ENCODE results near the gene PPP3R2.
"Not testable (repeated sequence)": the region's sequence is repeated elsewhere in the genome, so short reads cannot be mapped to it uniquely, and the experiment has no call there.

PPP3R2 gene, protein sequence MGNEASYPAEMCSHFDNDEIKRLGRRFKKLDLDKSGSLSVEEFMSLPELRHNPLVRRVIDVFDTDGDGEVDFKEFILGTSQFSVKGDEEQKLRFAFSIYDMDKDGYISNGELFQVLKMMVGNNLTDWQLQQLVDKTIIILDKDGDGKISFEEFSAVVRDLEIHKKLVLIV

DNA sequence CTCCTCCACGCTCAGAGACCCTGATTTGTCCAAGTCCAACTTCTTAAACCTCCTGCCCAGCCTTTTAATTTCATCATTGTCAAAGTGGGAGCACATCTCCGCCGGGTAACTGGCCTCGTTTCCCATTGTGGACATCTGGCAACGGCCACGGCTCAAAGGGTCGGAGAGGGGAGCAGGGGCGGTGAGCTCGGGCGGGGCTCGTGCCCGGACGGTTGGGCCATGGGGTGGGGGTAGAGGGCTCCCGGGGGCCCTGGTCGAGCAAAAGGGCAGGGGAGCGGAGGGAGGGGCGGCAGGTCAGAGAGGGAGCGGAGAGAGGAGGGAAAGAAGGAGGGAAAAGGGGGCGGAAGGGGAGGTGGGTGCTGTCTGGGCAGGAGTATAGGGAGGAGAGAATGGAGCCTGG, at the start of gene PPP3R2:
PPP3R2 (minus strand) TSS at position 174 of the 400 bp plus-strand sequence; CDS start at position 126, 48 bp downstream.
- no peak for DNase-seq

DNA sequence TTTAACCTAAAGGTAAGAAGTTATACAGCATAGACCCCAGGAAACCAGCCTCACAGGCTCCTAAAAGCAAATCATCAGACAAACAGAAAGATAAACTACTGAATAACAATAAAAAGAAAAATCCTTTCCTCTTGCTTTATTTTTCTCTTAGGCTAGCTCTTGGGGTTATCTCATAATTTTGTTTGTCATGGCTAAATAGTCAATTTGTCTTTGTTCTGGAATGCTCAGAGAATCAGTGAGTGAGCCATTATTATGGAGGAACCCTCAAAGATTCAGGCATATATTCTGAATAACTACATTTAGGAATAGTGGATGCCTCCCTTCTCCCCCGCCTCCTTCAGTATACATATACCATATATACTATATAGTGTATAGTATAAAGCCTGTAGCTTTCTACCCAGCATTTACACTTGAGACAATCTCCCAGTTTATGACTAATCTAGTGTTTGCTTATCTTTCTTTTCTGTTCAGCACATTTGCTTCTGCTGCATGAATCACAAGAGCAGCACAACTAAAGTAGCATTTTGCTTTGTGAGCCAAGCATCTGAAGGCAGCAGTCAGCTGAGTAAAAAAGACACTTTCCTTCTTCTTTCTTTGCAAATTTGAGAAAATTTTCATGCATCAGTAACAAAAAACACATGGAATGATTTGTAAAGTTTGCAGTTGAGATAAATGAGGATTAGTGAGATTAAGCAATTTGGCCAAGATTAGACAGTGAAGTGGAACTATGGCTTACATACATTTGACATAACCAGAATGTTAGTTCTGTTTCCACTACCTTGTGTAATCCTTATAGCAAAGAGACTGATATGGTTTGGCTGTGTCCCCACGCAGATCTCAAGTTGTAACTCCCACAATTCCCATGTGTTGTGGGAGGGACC, 45.3 kb upstream of the PPP3R2 start:
- DNase-seq, result no peak

DNA sequence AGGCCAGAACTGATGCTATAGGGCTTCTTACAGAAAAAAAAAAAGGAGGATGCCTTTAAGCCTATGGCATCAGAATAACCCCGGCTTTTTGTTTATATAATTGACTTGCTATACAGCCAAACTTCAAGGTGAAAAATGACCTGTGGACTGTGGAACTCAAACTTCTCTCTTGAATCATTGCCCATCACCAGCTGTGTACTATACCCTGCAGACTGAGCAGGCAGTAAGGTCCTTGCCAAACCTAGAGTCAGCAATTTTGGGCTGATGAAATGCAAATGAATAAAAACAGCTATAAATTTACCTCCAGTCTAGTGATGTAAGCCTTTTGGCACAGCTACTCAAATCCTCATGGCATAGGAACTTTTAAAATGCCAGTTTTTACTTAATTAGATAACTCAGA, 44.5 kb upstream of the PPP3R2 start:
- no peak for DNase-seq

GRCh38 chr9:101636247-101636646, 41.5 kb upstream of the PPP3R2 start:
- no peak for DNase-seq

DNA sequence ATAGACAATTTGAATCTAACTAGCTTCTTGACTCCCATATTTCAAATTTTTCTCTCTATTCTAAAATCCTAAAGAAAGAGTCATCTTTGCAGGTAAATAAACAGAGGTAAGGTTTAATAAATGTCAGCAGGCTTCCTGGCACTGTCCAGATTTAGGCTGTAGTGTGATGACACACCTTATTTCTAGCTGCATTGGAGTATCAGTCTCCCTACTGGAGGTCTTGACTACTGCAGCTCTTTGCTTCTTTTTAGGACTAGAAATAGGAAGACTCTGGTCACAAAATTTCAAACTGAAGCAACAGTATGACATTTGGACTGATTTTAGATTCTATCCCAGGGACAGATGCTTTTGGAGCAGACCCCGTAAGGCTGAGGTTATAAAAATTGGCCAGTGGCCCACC, 40.7 kb upstream of the PPP3R2 start:
- DNase-seq, result no peak

- no peak for DNase-seq
Measured at GRCh38 chr9:101634741-101635409, 40.1 kb upstream of the PPP3R2 start.

DNA sequence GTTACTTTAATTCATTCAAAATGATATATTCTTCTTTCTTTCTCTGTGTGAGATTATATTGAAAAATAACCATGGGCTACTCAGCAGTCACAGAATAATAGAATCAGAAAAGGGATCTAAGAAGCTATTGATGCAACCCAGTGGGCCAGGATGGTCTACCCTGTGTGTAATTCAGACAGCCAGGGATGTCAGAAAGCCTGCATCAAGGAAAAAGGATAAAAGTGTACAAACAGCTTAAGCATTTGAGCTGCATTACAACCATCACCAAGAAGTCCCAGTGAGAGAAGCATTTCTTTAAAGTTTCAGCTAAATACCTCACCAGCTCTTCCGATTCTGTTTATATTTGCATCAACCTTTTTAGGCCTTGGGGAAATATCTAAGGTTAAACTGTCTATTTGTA, 37.8 kb upstream of the PPP3R2 start:
- DNase-seq, result no peak

DNA sequence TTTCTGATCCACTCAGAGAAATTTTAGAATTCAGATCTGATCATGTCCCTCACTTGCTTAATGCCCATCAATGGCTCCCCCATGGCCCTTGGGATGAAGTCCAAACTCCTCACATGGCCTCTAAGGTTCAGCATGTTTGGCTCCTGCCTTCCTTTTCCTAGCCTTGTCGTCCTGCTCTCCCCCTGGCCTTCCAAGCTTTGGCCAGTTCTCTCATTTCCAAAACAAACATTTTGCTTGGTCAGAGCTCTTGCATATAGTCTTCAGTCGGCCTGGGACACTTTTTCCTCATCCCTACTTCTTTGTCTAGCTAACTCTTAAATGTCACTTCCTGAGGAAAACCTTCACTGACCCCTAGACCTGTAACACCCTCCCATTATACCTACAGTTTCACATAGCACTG, 37.1 kb upstream of the PPP3R2 start:
- DNase-seq, result no peak

GRCh38 chr9:101629636-101630035, 34.9 kb upstream of the PPP3R2 start:
- DNase-seq, result no peak

- no peak for DNase-seq
Measured at GRCh38 chr9:101628173-101628572, 33.4 kb upstream of the PPP3R2 start.

GRCh38 chr9:101626295-101626694, 31.5 kb upstream of the PPP3R2 start:
- DNase-seq, result no peak

DNA sequence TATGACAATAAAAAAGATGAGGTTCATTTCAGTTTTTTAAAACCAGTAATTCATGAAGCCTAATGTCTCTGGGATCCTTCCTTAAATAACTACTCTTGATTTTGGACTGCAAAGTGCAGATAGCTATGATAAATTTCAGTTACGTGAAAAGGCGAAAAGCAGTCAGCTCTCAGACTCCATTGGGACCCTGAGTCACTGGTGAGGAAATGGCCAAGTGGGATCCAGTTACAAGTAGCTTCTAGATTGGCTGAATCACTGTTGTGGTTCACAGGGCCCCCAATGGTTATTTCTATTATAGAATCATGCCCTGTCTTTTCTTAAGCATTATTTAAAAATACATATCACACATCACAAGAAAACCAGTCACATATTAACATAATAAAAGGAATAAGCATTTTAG, 31.1 kb upstream of the PPP3R2 start:
- DNase-seq, result no peak

GRCh38 chr9:101620452-101620851, 25.7 kb upstream of the PPP3R2 start:
- DNase-seq, result no peak

GRCh38 chr9:101618698-101619097, 23.9 kb upstream of the PPP3R2 start:
- no peak for DNase-seq

- DNase-seq, result no peak
Measured at GRCh38 chr9:101605547-101605946, 10.8 kb upstream of the PPP3R2 start.

GRCh38 chr9:101604296-101604695, 9.5 kb upstream of the PPP3R2 start:
- DNase-seq, result no peak

- no peak for DNase-seq
Measured at GRCh38 chr9:101601904-101602765, 7.4 kb upstream of the PPP3R2 start.

- no peak for DNase-seq
Measured at GRCh38 chr9:101593345-101593744, 1.4 kb downstream of the PPP3R2 start.

- DNase-seq, result no peak
Measured at GRCh38 chr9:101592788-101593187, 2.0 kb downstream of the PPP3R2 start.

DNA sequence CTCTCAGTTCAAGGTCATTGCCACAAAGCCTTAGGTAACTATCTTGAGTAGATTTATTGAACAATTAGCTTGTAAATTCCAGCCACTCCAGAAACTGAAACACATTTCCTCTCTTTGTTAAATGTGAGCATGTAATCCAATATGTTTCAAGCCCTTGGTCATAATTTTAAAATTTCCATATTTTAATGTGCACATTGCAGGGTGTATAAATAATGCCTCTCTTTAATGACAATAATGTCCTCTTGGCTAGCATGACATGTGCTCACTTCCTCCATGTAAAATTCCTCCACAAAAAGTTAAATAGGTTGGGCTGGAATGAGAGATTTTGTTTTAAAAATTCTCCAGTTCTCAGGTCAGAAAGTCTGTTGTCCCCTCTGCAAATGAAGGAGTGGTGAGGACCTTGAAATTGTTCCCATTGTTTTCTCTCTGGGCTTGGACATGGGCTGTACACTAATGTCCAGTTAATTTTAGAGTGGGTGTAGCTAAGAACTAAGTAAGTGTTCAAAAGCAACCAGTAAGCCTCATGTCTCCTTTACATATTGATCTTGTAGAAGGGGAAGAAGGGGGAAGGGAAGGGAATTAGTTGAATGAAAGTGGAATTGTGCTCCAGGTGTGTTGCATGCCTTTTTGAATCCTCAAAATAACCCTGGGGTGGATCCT, 2.9 kb downstream of the PPP3R2 start:
- no peak for DNase-seq

DNA sequence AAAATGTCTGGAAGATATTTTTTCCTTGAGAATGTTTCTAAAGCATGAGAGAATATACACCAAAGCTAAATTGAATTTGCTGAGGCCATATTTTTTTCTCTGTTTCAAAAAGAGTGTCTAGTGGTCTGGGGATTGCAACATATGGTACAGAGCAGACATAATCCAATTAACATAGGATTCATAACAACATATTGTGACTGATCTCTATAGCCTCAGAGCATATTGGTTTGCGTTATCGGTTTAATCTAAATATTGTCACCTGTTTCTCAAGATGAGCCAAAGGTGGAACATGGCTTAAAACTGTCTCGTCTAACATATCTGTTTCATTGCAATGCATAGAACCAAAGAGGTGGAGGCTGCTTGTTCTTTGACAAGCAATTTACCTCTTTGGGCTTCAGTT, 3.9 kb downstream of the PPP3R2 start:
- DNase-seq, result no peak

- DNase-seq, result not testable (repeated sequence)
Measured at GRCh38 chr9:101590074-101590473, 4.7 kb downstream of the PPP3R2 start.
